Brain microvascular endothelial cell (primary cell): Measurements from ENCODE around the gene GDF10.

Source experiments
- DNase-seq: peaks from one replicate; pipeline ENCODE4 v3.0.0-alpha.2; 2020
- H3K27ac ChIP-seq: fragments of 250-450 bp; sonication (Bioruptor Pico); 2 replicates; pipeline ENCODE4 v1.5.1; 2020; ENCODE audit warnings: mild to moderate bottlenecking, moderate library complexity
- H3K27me3 ChIP-seq: fragments of 250-450 bp; sonication (Bioruptor Pico); replicated peaks from 2 replicates; pipeline ENCODE4 v1.5.1; 2020; ENCODE audit warnings: mild to moderate bottlenecking
- H3K36me3 ChIP-seq: fragments of 250-450 bp; sonication (Bioruptor Pico); replicated peaks from 2 replicates; pipeline ENCODE4 v1.5.1; 2020; ENCODE audit warnings: mild to moderate bottlenecking
- H3K4me3 ChIP-seq: 2 replicates; pipeline ENCODE4 v1.5.1; 2011; ENCODE audit warnings: low read depth, mild to moderate bottlenecking, control low read depth, low read length, moderate library complexity
- CTCF ChIP-seq: IDR thresholded peaks from 2 replicates; pipeline ENCODE4 v1.5.1; 2011; ENCODE audit warnings: low read depth, mild to moderate bottlenecking, moderate library complexity, low read length, control low read depth, inconsistent platforms; ENCODE audit errors: missing control alignments
- in situ Hi-C: cut with HindIII; loops from 2 replicates; pipeline ENCODE4 v1.10.0; 2017; ENCODE audit warnings: low sequenced_read_pairs, low pct_ligation_motif_present

GDF10 gene

GRCh38 chr10:47262606-47263533, 37.1 kb upstream of the GDF10 start:
- H3K27ac ChIP-seq, result no peak overlapping the region
- no peak overlapping the region for H3K4me3 ChIP-seq
- TF ChIP-seq CTCF, result no peak
- no peaks in the 10 kb centered on the region for H3K27me3 ChIP-seq
- in situ Hi-C loops, result no loop called here
- DNase-seq, result peak; percentile 78
- H3K36me3 ChIP-seq, result no peaks in the 10 kb centered on the region

- DNase-seq, result no peak
- no peak for TF ChIP-seq CTCF
- Histone ChIP-seq H3K4me3 (no peak overlapping the region), H3K27ac (no peak overlapping the region), H3K36me3 (no peaks in the 10 kb centered on the region), H3K27me3 (no peaks in the 10 kb centered on the region)
- in situ Hi-C loops, result no loop called here
Observed at GRCh38 chr10:47264797-47265281, 35.2 kb upstream of the GDF10 start.

GRCh38 chr10:47266602-47267001, 33.4 kb upstream of the GDF10 start:
- Histone ChIP-seq H3K27me3 (no peaks in the 10 kb centered on the region), H3K27ac (no peak overlapping the region), H3K36me3 (no peaks in the 10 kb centered on the region), H3K4me3 (no peak overlapping the region)
- in situ Hi-C loops, result no loop called here
- DNase-seq, result no peak
- TF ChIP-seq CTCF, result no peak

GRCh38 chr10:47268696-47269095, 31.3 kb upstream of the GDF10 start:
- H3K27me3 ChIP-seq, result no peaks in the 10 kb centered on the region
- H3K36me3 ChIP-seq, result no peaks in the 10 kb centered on the region
- no peak overlapping the region for H3K27ac ChIP-seq
- TF ChIP-seq CTCF, result no peak
- in situ Hi-C loops, result no loop called here
- no peak for DNase-seq
- H3K4me3 ChIP-seq, result no peak overlapping the region

GRCh38 chr10:47269294-47269693, 30.7 kb upstream of the GDF10 start:
- DNase-seq, result no peak
- Histone ChIP-seq H3K27me3 (no peaks in the 10 kb centered on the region), H3K4me3 (no peak overlapping the region), H3K36me3 (no peaks in the 10 kb centered on the region), H3K27ac (no peak overlapping the region)
- in situ Hi-C loops, result no loop called here
- peak; percentile 52 for TF ChIP-seq CTCF

- H3K4me3 ChIP-seq, result no peak overlapping the region
- no peak for TF ChIP-seq CTCF
- in situ Hi-C loops, result no loop called here
- H3K27me3 ChIP-seq, result no peaks in the 10 kb centered on the region
- DNase-seq, result no peak
- H3K27ac ChIP-seq, result no peak overlapping the region
- H3K36me3 ChIP-seq, result no peaks in the 10 kb centered on the region
Observed at GRCh38 chr10:47276071-47276470, 23.9 kb upstream of the GDF10 start.
